GM06990 (cell line): ENCODE data around the gene POC1B.

Experiments used
- DNase-seq: peaks from one replicate; pipeline ENCODE4 v3.0.0-alpha.2; 2011; ENCODE audit not compliant: insufficient read length; ENCODE audit errors: extremely low read depth
- H3K27me3 ChIP-seq: replicated peaks from 2 replicates; pipeline ENCODE4 v1.6.0; 2011; ENCODE audit warnings: low read length; ENCODE audit not compliant: control insufficient read depth, insufficient read depth
- H3K36me3 ChIP-seq: 2 replicates; pipeline ENCODE4 v1.5.1; 2011; ENCODE audit warnings: low read length; ENCODE audit not compliant: control insufficient read depth, insufficient read depth
- H3K4me3 ChIP-seq: replicated peaks from 2 replicates; pipeline ENCODE4 v1.5.1; 2011; ENCODE audit warnings: low read depth, mild to moderate bottlenecking, control low read depth, low read length
- TF ChIP-seq, protein P1 (sequence below): IDR thresholded peaks from 2 replicates; pipeline ENCODE4 v1.5.1; 2011; ENCODE audit warnings: low read length, control low read depth, mild to moderate bottlenecking, inconsistent platforms; ENCODE audit not compliant: insufficient read depth, poor library complexity, severe bottlenecking

The POC1B gene

DNA sequence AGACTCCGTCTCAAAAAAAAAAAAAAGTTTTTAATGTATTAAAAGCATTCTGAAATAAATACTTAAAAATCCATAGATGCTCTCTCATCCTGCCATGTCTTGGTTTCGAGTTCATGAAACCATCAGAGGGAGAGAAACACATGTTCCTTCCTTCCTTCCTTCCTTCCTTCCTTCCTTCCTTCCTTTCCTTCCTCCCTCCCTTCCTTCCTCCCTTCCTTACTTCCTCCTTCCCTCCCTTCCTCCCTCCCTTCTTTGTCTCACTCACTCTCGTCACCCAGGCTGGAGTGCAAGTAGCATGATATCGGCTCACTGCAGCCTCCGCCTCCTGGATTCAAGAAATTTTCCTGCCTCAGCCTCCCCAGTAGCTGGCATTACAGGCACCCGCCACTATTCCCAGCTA is 113.2 kb downstream of the POC1B start:
- no peaks in the 10 kb centered on the region for H3K36me3 ChIP-seq
- TF ChIP-seq, protein P1, sequence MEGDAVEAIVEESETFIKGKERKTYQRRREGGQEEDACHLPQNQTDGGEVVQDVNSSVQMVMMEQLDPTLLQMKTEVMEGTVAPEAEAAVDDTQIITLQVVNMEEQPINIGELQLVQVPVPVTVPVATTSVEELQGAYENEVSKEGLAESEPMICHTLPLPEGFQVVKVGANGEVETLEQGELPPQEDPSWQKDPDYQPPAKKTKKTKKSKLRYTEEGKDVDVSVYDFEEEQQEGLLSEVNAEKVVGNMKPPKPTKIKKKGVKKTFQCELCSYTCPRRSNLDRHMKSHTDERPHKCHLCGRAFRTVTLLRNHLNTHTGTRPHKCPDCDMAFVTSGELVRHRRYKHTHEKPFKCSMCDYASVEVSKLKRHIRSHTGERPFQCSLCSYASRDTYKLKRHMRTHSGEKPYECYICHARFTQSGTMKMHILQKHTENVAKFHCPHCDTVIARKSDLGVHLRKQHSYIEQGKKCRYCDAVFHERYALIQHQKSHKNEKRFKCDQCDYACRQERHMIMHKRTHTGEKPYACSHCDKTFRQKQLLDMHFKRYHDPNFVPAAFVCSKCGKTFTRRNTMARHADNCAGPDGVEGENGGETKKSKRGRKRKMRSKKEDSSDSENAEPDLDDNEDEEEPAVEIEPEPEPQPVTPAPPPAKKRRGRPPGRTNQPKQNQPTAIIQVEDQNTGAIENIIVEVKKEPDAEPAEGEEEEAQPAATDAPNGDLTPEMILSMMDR, result no peak
- no peak for DNase-seq

DNA sequence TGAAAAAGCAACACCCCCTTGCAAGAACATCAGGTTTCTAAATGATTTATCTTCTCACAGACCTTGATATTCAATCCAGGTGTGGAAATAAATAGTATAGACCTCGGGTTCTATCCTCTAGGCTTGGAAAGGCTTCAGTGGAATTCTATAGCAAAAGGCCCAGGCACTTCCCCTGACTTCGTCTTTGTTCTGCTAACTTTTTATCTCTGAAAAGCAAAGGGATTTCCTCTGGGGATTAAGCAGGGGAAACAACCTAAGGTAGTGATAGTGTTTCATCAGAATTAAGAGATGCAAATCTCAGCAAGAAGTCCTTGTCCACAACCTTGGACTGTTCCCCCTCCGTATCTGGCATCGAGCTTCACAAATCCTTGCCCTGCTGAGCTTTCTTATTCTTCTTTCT is 114.0 kb downstream of the POC1B start:
- no peak overlapping the region for H3K4me3 ChIP-seq
- H3K27me3 ChIP-seq, result no peaks in the 10 kb centered on the region
- TF ChIP-seq, protein P1, result no peak
- H3K36me3 ChIP-seq, result no peaks in the 10 kb centered on the region
- no peak for DNase-seq

More for the DNA sequence above, 113.2 kb downstream of the POC1B start:
- Histone ChIP-seq H3K4me3 (no peak overlapping the region), H3K27me3 (no peaks in the 10 kb centered on the region)

DNA sequence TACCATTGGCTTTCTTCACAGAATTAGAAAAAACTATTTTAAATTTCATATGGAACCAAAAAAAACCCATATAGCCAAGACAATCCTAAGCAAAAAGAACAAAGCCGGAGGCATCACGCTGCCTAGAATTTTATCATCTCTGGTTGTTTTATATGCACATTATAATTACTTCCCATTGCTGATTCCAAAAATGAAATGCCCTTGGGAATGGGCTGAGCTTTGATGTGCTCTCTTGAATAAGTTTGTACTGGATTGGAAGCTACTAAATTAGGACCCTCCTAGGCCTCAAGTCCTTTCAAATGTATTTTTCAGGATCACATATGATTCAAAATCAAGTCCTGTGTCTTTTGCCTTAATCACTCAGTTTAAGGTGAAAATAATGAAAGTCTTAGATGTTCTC is 114.6 kb downstream of the POC1B start:
- no peaks in the 10 kb centered on the region for H3K27me3 ChIP-seq
- DNase-seq, result no peak
- no peaks in the 10 kb centered on the region for H3K36me3 ChIP-seq
- TF ChIP-seq, protein P1, result no peak
- no peak overlapping the region for H3K4me3 ChIP-seq

DNA sequence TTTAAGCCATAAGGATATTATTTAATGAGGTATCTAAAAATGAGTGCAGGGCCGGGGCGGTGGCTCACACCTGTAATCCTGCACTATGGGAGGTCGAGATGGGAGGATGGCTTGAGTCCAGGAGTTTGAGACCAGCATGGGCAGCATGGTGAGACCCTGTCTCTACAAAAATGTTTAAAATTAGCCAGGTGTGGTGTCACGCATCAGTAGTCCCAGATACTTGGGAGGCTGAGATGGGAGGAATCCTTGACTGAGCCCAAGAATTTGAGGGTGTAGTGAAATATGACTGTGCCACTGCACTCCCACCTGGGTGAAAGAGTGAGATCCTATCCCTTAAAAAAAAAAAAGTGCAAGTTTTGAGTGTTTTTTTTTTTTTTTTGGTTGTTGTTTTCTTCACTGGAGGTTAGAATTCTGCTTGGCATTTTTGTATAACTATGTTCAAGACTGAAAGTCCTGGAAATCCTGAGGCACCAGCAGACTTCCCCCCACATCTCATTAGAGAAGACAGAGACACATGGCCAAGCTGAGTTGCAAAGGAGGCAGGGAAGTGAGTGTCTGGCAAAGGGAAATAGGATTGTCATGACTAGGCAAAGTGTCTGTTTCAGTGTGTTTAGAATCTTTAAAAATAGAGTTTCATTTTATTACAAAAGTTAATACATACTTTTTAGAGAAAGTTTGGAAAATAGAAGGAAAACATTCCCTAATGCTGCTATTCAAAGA is 120.1 kb downstream of the POC1B start:
- H3K36me3 ChIP-seq, result no peaks in the 10 kb centered on the region
- TF ChIP-seq, protein P1, result no peak
- no peak overlapping the region for H3K4me3 ChIP-seq
- DNase-seq, result no peak
- no peaks in the 10 kb centered on the region for H3K27me3 ChIP-seq

DNA sequence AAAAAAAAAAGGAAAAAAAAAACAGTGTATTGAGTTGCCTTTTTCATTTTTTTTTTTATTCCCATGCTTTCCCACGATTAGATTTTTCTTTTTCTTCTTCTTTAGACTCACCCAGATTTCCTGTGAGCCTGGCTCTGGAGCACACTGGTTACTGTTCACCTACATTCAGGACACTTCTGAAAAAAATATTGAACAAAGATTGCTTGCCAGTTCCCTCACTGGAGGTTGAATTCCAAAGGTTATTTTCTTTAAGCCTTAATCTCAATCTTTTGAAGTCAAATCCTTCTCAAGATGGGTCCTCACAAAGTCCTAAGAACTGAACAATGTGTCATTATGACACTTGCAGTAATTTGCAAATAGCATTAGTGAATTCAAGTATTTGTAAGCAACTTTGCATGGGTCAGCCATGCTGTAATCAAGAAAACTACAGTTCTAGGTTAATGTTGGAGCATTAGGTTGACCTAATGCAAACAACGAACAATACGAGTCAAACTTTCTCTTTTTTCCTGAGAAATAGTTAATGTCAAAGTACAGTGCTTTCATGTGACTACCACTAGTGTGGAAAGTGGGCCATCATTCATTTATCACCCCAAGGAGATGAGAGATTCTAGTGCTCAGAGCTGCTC is 124.3 kb downstream of the POC1B start:
- no peak overlapping the region for H3K4me3 ChIP-seq
- no peak for DNase-seq
- H3K36me3 ChIP-seq, result no peaks in the 10 kb centered on the region
- H3K27me3 ChIP-seq, result no peaks in the 10 kb centered on the region
- TF ChIP-seq, protein P1, result no peak
